Activated CD8-positive, alpha-beta memory T cell treated with anti-CD3 and anti-CD28 coated beads, Interleukin-2, amount 50 U/mL, for 48 hours (primary cell): ENCODE results near the gene DNAH6.
A peak's percentile ranks its signal among the peaks of the same experiment; 100 is the strongest.

Experiments used
- DNase-seq: peaks from one replicate; pipeline ENCODE4 v3.0.0-alpha.2; 2020

The DNAH6 gene

DNA sequence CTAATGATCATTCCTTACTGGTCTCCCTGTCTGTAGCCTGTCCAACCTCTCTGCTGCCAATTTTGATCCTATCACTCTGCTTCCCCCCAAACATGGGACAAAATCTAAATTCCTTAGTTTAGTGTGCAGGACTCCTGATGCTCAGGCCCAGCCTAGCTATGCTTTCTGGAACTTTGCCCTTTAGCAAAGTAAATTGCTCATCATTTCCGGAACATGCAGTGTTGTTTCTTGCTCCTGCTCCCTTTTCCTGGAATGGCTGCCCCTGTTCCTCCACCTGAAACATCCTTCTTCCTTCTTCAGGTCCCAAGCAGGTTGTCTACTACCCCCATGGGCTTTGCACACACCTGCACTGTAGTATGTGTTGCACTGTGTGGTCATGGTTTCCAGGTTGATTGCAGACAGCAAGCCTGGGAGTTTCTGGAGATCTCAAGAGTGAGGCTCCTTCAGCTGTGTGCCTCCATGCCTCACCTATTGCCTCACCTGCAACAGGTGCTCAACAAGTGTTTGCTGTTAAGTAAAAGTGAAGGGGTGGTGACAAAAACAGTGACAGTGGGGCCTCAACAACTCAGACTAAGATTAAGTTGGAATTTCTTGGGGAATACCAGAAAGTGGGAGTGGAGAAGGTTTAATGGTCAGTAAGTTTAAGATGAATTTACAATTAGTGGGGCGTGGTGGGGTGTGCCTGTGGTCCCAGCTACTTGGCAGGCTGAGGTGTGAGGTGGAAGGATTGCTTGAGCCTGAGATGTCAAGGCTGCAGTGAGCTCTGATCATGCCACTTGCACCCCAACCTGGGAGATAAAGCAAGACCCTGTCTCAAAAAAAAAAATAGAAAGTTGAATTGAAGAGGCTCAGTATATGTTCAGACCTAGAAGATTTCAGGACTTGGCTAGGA, 120.0 kb downstream of the DNAH6 start:
- no peak for DNase-seq

DNA sequence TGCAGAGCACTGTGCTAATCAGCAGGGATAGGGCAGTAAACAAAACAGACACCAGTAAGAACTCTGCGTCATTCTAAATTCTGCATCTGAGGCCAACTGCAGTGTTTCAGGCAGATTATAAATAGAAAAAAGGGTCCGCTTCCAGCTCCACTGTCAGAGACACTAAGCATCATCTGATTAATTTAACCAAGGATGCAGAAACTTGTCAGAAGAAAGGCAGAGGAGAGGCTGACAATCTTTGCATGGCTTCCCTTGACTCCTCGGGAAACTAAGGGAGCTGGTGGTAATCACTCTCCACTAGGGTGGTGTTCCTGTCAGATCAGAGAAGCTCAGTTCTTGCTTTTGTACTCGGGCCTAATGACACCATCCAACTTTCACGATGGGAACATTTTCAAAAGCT, 123.5 kb downstream of the DNAH6 start:
- DNase-seq: no peak

- DNase-seq: no peak
Measured at GRCh38 chr2:84640411-84640810, 124.1 kb downstream of the DNAH6 start.

DNA sequence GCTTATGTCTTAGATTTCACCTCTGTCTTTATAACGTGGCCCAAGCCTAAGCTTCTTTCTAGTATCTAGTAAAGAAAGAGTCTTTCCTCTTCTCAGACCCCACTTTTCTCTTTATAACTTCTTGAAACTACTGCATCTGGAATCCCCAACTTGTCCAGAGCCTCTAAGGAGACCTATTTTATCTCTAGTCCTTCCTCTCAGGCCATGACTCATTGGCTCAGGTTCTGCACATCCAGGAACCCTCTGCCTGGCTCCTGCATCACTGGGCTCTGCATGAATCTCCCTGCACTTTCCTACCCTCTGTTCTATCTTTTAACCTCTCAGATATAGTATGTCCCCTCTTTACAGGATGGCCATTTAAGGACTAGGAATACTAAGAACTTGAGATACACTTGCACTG, 124.7 kb downstream of the DNAH6 start:
- no peak for DNase-seq

DNA sequence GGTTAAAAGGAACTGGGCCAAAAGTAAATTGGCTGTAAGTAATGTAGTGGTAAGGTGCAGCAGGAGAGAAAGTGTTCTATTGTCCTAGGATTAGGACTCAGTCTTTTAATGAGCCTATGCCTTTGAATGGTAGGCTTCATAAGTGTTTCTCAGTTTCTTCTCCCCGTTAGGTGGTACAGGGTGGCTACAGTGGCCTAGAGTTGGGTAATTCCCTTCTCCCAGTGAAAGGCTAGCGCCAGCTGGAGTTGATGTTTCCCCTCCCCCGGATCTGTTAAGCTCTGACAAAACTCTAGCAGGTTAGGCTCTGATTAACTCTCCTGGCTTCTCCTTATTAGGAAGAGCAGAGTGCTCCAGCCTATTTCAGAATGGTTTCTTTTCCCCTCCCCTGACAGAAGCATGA, 127.7 kb downstream of the DNAH6 start:
- DNase-seq: no peak

DNA sequence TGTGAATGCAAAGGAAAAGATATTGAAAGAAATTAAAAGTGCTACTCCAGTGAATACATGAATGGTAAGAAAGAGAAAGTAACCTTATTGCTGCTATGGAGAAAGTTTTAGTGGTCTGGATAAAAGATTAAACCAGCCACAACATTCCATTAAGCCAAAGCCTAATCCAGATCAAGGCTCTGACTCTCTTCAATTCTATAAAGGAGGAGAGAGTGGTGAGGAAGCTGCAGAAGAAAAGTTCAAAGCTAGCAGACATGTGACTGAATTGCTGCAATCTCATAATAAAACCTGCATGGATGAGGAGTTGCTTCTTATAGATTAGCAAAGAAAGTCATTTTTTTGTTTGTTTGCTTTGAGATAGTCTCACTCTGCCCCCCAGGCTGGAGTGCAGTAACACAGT, 130.2 kb downstream of the DNAH6 start:
- no peak for DNase-seq

DNA sequence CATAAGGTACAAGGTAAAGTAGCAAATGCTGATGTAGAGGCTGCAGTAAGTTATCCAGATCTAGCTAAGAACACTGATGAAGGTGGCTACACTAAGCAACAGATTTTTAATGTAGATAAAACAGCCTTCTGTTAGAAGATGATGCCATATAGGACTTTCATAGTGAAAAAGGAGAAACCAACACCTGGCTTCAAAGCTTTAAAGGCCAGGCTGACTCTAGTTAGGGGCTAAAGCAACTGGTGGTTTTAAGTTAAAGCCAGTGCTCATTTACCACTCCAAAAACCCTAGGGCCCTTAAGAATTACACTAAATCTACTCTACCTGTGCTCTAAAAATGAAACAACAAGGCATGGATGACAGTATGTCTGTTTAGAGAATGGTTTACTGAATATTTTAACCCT, 131.0 kb downstream of the DNAH6 start:
- DNase-seq: no peak

- no peak for DNase-seq
Measured at GRCh38 chr2:84649058-84649457, 132.8 kb downstream of the DNAH6 start.

GRCh38 chr2:84649487-84650142, 133.3 kb downstream of the DNAH6 start:
- DNase-seq: no peak

DNA sequence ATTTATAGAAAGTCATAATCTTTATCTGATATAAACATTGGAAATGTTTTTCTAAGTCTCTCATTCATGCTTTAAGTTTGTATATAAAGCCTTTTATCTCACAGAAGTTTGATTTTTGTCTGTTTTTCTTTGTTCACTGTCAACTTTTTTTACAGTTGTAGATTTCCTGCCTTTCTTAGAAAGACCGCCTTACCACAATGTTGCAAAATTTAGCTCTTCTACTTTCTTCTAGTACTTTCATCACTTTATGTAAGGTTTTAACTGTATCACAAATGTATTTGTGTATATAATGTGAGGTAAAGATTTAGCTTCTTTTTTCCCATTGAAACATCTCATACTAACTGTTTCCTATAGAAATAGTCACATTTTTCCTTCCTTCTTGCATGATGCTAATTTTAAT, 136.1 kb downstream of the DNAH6 start:
- no peak for DNase-seq

- no peak for DNase-seq
Measured at GRCh38 chr2:84653302-84653701, 137.0 kb downstream of the DNAH6 start.

DNA sequence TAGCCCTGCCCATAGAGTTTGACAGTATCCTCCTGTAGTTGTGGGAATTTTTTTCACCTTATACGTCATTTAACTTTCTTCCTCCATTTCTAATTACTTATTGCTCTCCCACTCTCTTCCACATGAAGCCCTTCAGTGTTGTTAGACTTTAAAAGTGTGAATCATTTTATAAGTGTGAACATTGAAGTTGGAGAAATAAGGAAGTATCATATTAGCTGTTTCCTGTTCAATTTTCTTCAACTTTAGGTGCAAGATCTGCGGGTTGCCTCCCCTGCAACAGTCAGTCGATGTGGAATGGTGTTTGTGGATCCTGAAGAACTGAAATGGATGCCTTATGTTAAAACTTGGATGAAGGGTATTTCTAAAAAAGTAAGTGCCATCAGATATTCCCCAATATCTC, 138.1 kb downstream of the DNAH6 start:
- no peak for DNase-seq

DNA sequence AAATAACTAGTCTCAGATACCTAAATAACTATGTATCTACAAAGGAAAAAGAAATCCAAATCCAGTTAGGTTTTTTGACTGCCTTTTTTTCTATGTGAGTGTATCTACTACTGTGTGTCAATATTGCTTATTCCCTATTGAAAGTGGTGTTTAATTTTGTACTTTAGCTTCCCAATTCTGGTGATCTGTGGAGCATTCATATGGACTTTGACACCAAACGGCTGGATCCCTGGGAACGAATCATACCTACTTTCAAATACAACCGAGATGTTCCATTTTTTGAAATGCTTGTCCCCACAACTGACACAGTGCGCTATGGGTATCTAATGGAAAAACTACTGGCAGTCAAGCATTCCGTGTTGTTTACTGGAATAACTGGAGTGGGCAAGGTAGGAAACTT, 152.8 kb downstream of the DNAH6 start:
- DNase-seq: no peak

GRCh38 chr2:84674099-84674498, 157.8 kb downstream of the DNAH6 start:
- no peak for DNase-seq

GRCh38 chr2:84674586-84674985, 158.3 kb downstream of the DNAH6 start:
- no peak for DNase-seq

DNA sequence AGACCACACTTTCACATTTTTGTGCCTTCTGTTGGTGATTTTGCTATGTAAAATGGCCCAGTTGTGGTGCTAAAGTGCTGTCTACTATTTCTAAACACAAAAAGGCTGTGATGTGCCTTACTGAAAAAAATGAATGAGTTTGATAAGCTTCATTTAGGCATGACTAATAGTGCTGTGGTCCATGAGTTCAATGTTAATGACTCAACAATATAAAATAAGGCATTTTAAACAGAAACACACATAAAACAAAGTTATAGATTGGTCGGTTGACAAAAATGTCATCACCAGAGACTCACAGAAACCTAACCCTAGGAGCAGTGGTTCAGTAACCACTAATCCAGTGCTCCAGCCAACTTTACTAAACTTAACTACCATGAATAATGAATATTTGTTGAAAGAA, 160.0 kb downstream of the DNAH6 start:
- no peak for DNase-seq

DNA sequence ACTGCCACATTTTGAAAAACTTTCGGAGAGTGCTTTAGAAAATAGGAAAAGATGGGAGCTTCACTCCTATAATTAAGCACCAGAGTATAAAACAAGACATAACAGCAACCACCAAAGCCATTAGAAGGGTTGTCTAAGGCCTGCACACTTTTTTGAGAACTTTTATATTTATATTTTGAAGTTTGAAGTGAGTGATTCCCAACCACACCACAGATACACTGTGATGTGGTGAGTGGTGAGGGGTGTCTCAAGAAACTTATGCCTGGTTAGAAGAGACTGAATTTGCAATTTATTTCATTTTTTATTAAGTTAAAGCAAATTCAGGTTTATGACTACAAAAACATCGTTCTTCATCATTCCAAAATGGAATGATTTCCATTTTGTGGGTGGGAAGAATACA, 161.9 kb downstream of the DNAH6 start:
- DNase-seq: no peak

- DNase-seq: no peak
Measured at GRCh38 chr2:84686783-84687476, 170.6 kb downstream of the DNAH6 start.

GRCh38 chr2:84687498-84688149, 171.3 kb downstream of the DNAH6 start:
- DNase-seq: no peak

DNA sequence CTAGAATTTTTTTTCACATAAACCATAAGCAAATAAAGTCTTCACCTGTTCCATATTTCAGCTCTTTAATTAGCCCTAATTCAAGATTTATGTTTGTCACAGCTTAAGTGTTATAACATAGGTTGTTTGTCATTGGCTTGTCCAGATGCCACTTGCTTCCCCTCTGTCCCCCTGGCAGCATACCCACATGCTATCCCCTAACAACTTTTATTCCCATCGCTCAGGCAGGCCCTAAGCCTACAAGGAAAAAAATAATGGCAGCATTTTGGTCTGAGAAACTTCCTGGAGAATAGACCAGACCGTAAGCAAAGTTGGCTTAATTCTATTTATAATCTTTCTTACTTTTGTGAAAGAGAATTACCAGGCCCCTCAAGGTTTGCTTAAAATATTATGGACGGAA, 173.9 kb downstream of the DNAH6 start:
- DNase-seq: no peak

DNA sequence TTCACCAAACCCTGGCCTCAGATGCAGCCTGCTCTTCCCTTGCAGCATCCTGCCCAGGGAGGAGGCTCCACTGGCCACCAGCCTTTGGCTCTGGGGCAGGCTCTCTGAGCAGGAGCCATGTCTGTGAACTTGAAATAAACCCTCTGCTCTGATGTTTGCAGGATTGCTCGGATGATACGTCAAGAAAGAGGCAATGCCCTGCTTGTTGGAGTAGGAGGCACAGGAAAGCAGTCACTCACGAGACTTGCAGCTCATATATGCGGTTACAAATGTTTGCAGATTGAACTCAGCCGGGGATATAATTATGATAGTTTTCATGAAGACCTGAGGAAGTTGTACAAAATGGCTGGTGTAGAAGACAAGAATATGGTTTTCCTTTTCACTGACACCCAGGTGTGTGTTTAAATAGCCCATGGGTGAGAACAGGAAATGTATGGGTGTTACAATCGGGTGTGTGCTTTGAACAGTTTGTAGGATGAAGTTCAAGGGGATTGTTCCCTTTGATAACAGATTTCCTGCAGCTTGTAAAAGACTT, 177.9 kb downstream of the DNAH6 start:
- peak; percentile 60 for DNase-seq

- DNase-seq: no peak
Measured at GRCh38 chr2:84697895-84698294, 181.6 kb downstream of the DNAH6 start.

- DNase-seq: no peak
Measured at GRCh38 chr2:84700006-84700405, 183.7 kb downstream of the DNAH6 start.
